Keratinocyte (primary cell): ENCODE measurements around the gene RHD. TPM values are rescaled to one million over a fixed set of nuclear protein-coding genes. Genes with fewer than 3 reads are reported as not detected.
"Not testable (repeated sequence)": the region's sequence is repeated elsewhere in the genome, so short reads cannot be mapped to it uniquely, and the experiment has no call there.

Experiments used
- DNase-seq: peaks from one replicate; pipeline ENCODE4 v3.0.0-alpha.2; 2011; ENCODE audit warnings: low read depth, missing footprints, low spot score
- FAIRE-seq: peaks from 2 replicates; lab custom pipeline; 2011; peaks lifted over from hg19 to GRCh38; lab: Jason Lieb, UNC
- H2AFZ ChIP-seq: 2 replicates; pipeline ENCODE4 v1.6.0; 2012; ENCODE audit warnings: low read length, control low read depth, inconsistent platforms; ENCODE audit not compliant: control insufficient read depth
- H3K27ac ChIP-seq: 2 replicates; pipeline ENCODE4 v1.5.1; 2011; ENCODE audit warnings: low read length; ENCODE audit not compliant: control insufficient read depth, insufficient read depth
- H3K27me3 ChIP-seq: 3 replicates; pipeline ENCODE4 v1.6.0; 2011; ENCODE audit warnings: low read length; ENCODE audit not compliant: control insufficient read depth, insufficient read depth; ENCODE audit errors: extremely low read depth
- H3K36me3 ChIP-seq, 2 experiments: 2 replicates in 1 of 2; 3 replicates in 1 of 2; pipeline ENCODE4 v1.5.1; 2011; ENCODE audit warnings: low read length in 2 of 2, mild to moderate bottlenecking in 1 of 2; ENCODE audit not compliant: control insufficient read depth in 2 of 2, insufficient read depth in 2 of 2; ENCODE audit errors: extremely low read depth in 1 of 2
- H3K4me1 ChIP-seq: 3 replicates; pipeline ENCODE4 v1.5.1; 2011; ENCODE audit warnings: low read length; ENCODE audit not compliant: control insufficient read depth, insufficient read depth; ENCODE audit errors: extremely low read depth
- H3K4me2 ChIP-seq: 3 replicates; pipeline ENCODE4 v1.6.0; 2011; ENCODE audit warnings: low read depth, low read length; ENCODE audit not compliant: control insufficient read depth, insufficient read depth; ENCODE audit errors: extremely low read depth
- H3K4me3 ChIP-seq, 3 experiments: fragments of 200-600 bp in 1 of 3; sonication (generic) in 1 of 3; 2 replicates in 2 of 3; 3 replicates in 1 of 3; pipeline ENCODE4 v1.5.1; 2011 to 2016; ENCODE audit warnings: low read length in 3 of 3, mild to moderate bottlenecking in 3 of 3, control low read depth in 2 of 3, inconsistent platforms in 1 of 3, low read depth in 1 of 3, mixed read lengths in 1 of 3, mixed run types in 1 of 3, moderate library complexity in 1 of 3; ENCODE audit not compliant: control insufficient read depth in 2 of 3, insufficient read depth in 2 of 3; ENCODE audit errors: extremely low read depth in 1 of 3
- H3K79me2 ChIP-seq: 2 replicates; pipeline ENCODE4 v1.6.0; 2012; ENCODE audit warnings: low read length; ENCODE audit not compliant: control insufficient read depth, insufficient read depth
- H3K9ac ChIP-seq: 3 replicates; pipeline ENCODE4 v1.6.0; 2011; ENCODE audit warnings: low read length; ENCODE audit not compliant: control insufficient read depth, insufficient read depth; ENCODE audit errors: extremely low read depth
- H3K9me1 ChIP-seq: 3 replicates; pipeline ENCODE4 v1.6.0; 2011; ENCODE audit warnings: low read length; ENCODE audit not compliant: control insufficient read depth, insufficient read depth; ENCODE audit errors: extremely low read depth
- H3K9me3 ChIP-seq: 2 replicates; pipeline ENCODE4 v1.5.1; 2012; ENCODE audit warnings: low read depth, low read length; ENCODE audit not compliant: control insufficient read depth
- H4K20me1 ChIP-seq: 3 replicates; pipeline ENCODE4 v1.6.0; 2011; ENCODE audit warnings: low read length; ENCODE audit not compliant: control insufficient read depth, insufficient read depth; ENCODE audit errors: extremely low read depth
- dilution Hi-C: fragments of 300-500 bp; cut with MboI; formaldehyde crosslinking; loops from one replicate; pipeline ENCODE4 v1.7.0; 2020; ENCODE audit warnings: low sequenced_read_pairs; ENCODE audit not compliant: extremely low pct_ligation_motif_present
- polyA plus RNA-seq, 5 experiments: library from polyadenylated mRNA; depleted of rRNA in 3 of 5; stranded (reverse) in 3 of 5; stranded (forward) in 1 of 5; unstranded in 1 of 5; fragments of >200 nt; gene quantifications; 1 replicate in 1 of 5; 2 replicates in 3 of 5; 3 replicates in 1 of 5; pipeline versions ENCODE4 v1.2.1 to v1.2.3, GENCODE V29; 2011 to 2012; ENCODE audit warnings: missing spikeins in 2 of 5, low read depth in 1 of 5, low replicate concordance in 1 of 5

Gene RHD
- polyA plus RNA-seq, 1 donor (not counting 4 experiments of a cell fraction or from before 2014, with no cell fraction given) = not detected

GRCh38 chr1:25277295-25277694 is 5.0 kb downstream of the RHD start:
- DNase-seq, H3K9ac ChIP-seq, H3K27ac ChIP-seq, H3K36me3 ChIP-seq, H4K20me1 ChIP-seq, dilution Hi-C loops, H3K4me2 ChIP-seq, H3K9me3 ChIP-seq, H3K4me3 ChIP-seq, H3K27me3 ChIP-seq, H3K9me1 ChIP-seq, H2AFZ ChIP-seq, H3K79me2 ChIP-seq, H3K4me1 ChIP-seq, FAIRE-seq: not testable (repeated sequence)

GRCh38 chr1:25278358-25278757 is 6.0 kb downstream of the RHD start:
- H4K20me1 ChIP-seq, H3K4me3 ChIP-seq, H3K9me1 ChIP-seq, dilution Hi-C loops, H3K9me3 ChIP-seq, H3K4me2 ChIP-seq, H3K79me2 ChIP-seq, H3K9ac ChIP-seq, DNase-seq, H3K36me3 ChIP-seq, H3K27ac ChIP-seq, H3K27me3 ChIP-seq, FAIRE-seq, H2AFZ ChIP-seq, H3K4me1 ChIP-seq: not testable (repeated sequence)

GRCh38 chr1:25278790-25279189 is 6.5 kb downstream of the RHD start:
- H3K79me2 ChIP-seq, FAIRE-seq, H3K27ac ChIP-seq, dilution Hi-C loops, H3K4me1 ChIP-seq, H4K20me1 ChIP-seq, H3K9me1 ChIP-seq, H3K4me3 ChIP-seq, H3K4me2 ChIP-seq, DNase-seq, H3K36me3 ChIP-seq, H3K27me3 ChIP-seq, H3K9ac ChIP-seq, H2AFZ ChIP-seq, H3K9me3 ChIP-seq: not testable (repeated sequence)

DNA sequence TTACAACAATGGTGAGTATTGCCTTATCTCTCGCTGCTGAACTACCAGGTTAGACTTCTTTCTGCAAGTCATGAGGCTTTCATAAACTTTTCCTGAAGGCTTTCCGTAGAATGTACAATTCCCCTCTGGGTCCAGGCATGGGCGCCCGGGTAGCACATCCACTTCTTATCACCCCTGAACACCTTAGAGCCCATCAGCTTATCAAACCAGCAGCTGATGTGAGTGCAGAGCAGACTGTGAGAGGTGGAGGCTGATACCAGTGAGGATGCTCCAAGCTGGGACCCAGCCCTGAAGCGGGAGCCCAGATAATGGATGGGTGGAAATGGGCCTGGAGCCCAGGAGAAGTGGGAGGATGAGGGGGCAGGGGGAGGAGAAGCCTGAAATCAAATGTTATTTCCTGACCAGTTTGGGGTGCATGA is 7.4 kb downstream of the RHD start:
- H3K9me1 ChIP-seq, H3K9ac ChIP-seq, H4K20me1 ChIP-seq, DNase-seq, H3K36me3 ChIP-seq, H3K27me3 ChIP-seq, dilution Hi-C loops, H3K4me3 ChIP-seq, H3K9me3 ChIP-seq, H3K4me1 ChIP-seq, FAIRE-seq, H3K4me2 ChIP-seq, H3K27ac ChIP-seq, H3K79me2 ChIP-seq, H2AFZ ChIP-seq: not testable (repeated sequence)

GRCh38 chr1:25285862-25286261 is 13.6 kb downstream of the RHD start:
- H3K4me2 ChIP-seq, H3K27me3 ChIP-seq, FAIRE-seq, H2AFZ ChIP-seq, H3K9me3 ChIP-seq, H4K20me1 ChIP-seq, H3K4me3 ChIP-seq, dilution Hi-C loops, H3K4me1 ChIP-seq, H3K36me3 ChIP-seq, H3K9me1 ChIP-seq, H3K9ac ChIP-seq, H3K27ac ChIP-seq, DNase-seq, H3K79me2 ChIP-seq: not testable (repeated sequence)
